GM12892 (cell line): Measurements from ENCODE around the gene PCDHA3.
"Not testable (repeated sequence)": the region's sequence is repeated elsewhere in the genome, so short reads cannot be mapped to it uniquely, and the experiment has no call there.

ENCODE experiments used
- DNase-seq: peaks from one replicate; pipeline ENCODE4 v3.0.0; 2011; ENCODE audit not compliant: insufficient read length
- FAIRE-seq: peaks from 2 replicates; lab custom pipeline; 2011; peaks lifted over from hg19 to GRCh38; lab: Jason Lieb, UNC
- POLR2A ChIP-seq: IDR thresholded peaks from 2 replicates; pipeline ENCODE4 v1.6.1; 2011; ENCODE audit warnings: low read depth, low read length, control low read depth
- POLR2AphosphoS5 ChIP-seq: IDR thresholded peaks from 2 replicates; pipeline ENCODE4 v1.6.1; 2011; ENCODE audit warnings: low read depth, low read length, control low read depth
- TAF1 ChIP-seq: IDR thresholded peaks from 2 replicates; pipeline ENCODE4 v1.6.1; 2011; ENCODE audit warnings: low read depth, mild to moderate bottlenecking, control low read depth, low read length, borderline replicate concordance

Gene PCDHA3

GRCh38 chr5:140828362-140828737 lies 27.5 kb downstream of the PCDHA3 start:
- TF ChIP-seq POLR2AphosphoS5 (no peak), POLR2A (no peak), TAF1 (no peak)
- FAIRE-seq: no peak
- no peak for DNase-seq

GRCh38 chr5:140829511-140830501 lies 28.9 kb downstream of the PCDHA3 start:
- FAIRE-seq, DNase-seq: not testable (repeated sequence)

GRCh38 chr5:140833993-140834392 lies 33.1 kb downstream of the PCDHA3 start, which contains the start of gene PCDHA7:
Gene PCDHA7, plus strand, starts transcription at chr5:140834269. Its CDS starts 115 bp downstream, at chr5:140834384.
- FAIRE-seq (no peak), DNase-seq (no peak)
- TF ChIP-seq TAF1 (no peak), POLR2A (no peak), POLR2AphosphoS5 (no peak)

- FAIRE-seq, DNase-seq: not testable (repeated sequence)
These were observed 33.7 kb downstream of the PCDHA3 start for GRCh38 chr5:140834439-140835008.

- DNase-seq (no peak), FAIRE-seq (no peak)
- TF ChIP-seq TAF1 (no peak), POLR2A (no peak)
These were observed 35.0 kb downstream of the PCDHA3 start for GRCh38 chr5:140835622-140836510.

GRCh38 chr5:140840978-140841962 lies 40.4 kb downstream of the PCDHA3 start, which contains the start of gene PCDHA8:
Gene PCDHA8, plus strand, starts transcription at chr5:140841187. Its CDS starts 135 bp downstream, at chr5:140841322.
- DNase-seq: no peak
- TF ChIP-seq POLR2AphosphoS5 (no peak), TAF1 (no peak), POLR2A (no peak)
- FAIRE-seq: no peak

GRCh38 chr5:140842798-140843733 lies 42.2 kb downstream of the PCDHA3 start:
- TF ChIP-seq POLR2A: no peak
- no peak for TF ChIP-seq POLR2AphosphoS5
- TF ChIP-seq TAF1: no peak
- FAIRE-seq (no peak), DNase-seq (no peak)

GRCh38 chr5:140848139-140849102 lies 47.6 kb downstream of the PCDHA3 start, which contains the start of gene PCDHA9:
Gene PCDHA9, plus strand, starts transcription at chr5:140848382. Its CDS starts 114 bp downstream, at chr5:140848496.
- DNase-seq, FAIRE-seq: not testable (repeated sequence)

- FAIRE-seq, DNase-seq: not testable (repeated sequence)
These were observed 49.2 kb downstream of the PCDHA3 start for GRCh38 chr5:140849831-140850634.
